DND-41 (cell line): ENCODE results near the gene STAG1.

ENCODE experiments used
- CTCF ChIP-seq: IDR thresholded peaks from 2 replicates; pipeline ENCODE4 v1.5.1; 2012; ENCODE audit warnings: borderline replicate concordance, low read length, moderate library complexity, mild to moderate bottlenecking; ENCODE audit not compliant: poor library complexity, severe bottlenecking; ENCODE audit errors: extremely low read depth
- EZH2 ChIP-seq: IDR thresholded peaks from 3 replicates; pipeline ENCODE4 v1.6.1; 2012; ENCODE audit warnings: borderline replicate concordance, low read depth, mild to moderate bottlenecking, moderate library complexity, low read length, inconsistent platforms; ENCODE audit not compliant: severe bottlenecking

GRCh38 chr3:136621628-136622027, 130.6 kb downstream of the STAG1 start:
- no peak for TF ChIP-seq CTCF
- TF ChIP-seq EZH2: no peak
